ENCODE data around the gene KIF20B. TPM values are rescaled to one million over a fixed set of nuclear protein-coding genes. Genes with fewer than 3 reads are reported as not detected.

KIF20B gene
- total RNA-seq, 1 donor from 2014 or later: 46.7 TPM

- TF ChIP-seq, protein P1, sequence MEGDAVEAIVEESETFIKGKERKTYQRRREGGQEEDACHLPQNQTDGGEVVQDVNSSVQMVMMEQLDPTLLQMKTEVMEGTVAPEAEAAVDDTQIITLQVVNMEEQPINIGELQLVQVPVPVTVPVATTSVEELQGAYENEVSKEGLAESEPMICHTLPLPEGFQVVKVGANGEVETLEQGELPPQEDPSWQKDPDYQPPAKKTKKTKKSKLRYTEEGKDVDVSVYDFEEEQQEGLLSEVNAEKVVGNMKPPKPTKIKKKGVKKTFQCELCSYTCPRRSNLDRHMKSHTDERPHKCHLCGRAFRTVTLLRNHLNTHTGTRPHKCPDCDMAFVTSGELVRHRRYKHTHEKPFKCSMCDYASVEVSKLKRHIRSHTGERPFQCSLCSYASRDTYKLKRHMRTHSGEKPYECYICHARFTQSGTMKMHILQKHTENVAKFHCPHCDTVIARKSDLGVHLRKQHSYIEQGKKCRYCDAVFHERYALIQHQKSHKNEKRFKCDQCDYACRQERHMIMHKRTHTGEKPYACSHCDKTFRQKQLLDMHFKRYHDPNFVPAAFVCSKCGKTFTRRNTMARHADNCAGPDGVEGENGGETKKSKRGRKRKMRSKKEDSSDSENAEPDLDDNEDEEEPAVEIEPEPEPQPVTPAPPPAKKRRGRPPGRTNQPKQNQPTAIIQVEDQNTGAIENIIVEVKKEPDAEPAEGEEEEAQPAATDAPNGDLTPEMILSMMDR (conservative IDR thresholded peaks at IDR 0.05): no peak
- H3K36me3 Mint-ChIP-seq (ENCODE audit: low read depth): no peaks in the 10 kb centered on the region
- H3K27ac Mint-ChIP-seq (ENCODE audit: unreplicated experiment): no peak overlapping the region
- no peak overlapping the region for H3K4me3 Mint-ChIP-seq
- no peaks in the 10 kb centered on the region for H3K9me3 Mint-ChIP-seq
- no peaks in the 10 kb centered on the region for H3K4me1 Mint-ChIP-seq
- peaks cover 7% of the 10 kb centered on the region for H3K27me3 Mint-ChIP-seq (ENCODE audit: low read depth)
- no peak for DNase-seq (ENCODE audit: low read depth, low spot score)
These were observed 107.5 kb downstream of the KIF20B start for GRCh38 chr10:89808842-89809241.

GRCh38 chr10:89809766-89810165, 108.4 kb downstream of the KIF20B start:
- Mint-ChIP-seq H3K36me3 (ENCODE audit: low read depth) (no peaks in the 10 kb centered on the region), H3K4me1 (no peaks in the 10 kb centered on the region), H3K27me3 (ENCODE audit: low read depth) (peaks cover 7% of the 10 kb centered on the region), H3K4me3 (no peak overlapping the region), H3K27ac (ENCODE audit: unreplicated experiment) (no peak overlapping the region), H3K9me3 (no peaks in the 10 kb centered on the region)
- TF ChIP-seq, protein P1 (conservative IDR thresholded peaks at IDR 0.05): no peak
- no peak for DNase-seq (ENCODE audit: low read depth, low spot score)

GRCh38 chr10:89810908-89811525, 109.6 kb downstream of the KIF20B start:
- Mint-ChIP-seq H3K27me3 (ENCODE audit: low read depth) (peaks cover 7% of the 10 kb centered on the region), H3K27ac (ENCODE audit: unreplicated experiment) (no peak overlapping the region), H3K4me1 (no peaks in the 10 kb centered on the region), H3K9me3 (no peaks in the 10 kb centered on the region), H3K36me3 (ENCODE audit: low read depth) (no peaks in the 10 kb centered on the region), H3K4me3 (no peak overlapping the region)
- TF ChIP-seq, protein P1 (conservative IDR thresholded peaks at IDR 0.05): no peak
- DNase-seq (ENCODE audit: low read depth, low spot score): no peak

- TF ChIP-seq, protein P1 (conservative IDR thresholded peaks at IDR 0.05): no peak
- H3K9me3 Mint-ChIP-seq: peaks cover 7% of the 10 kb centered on the region
- no peak overlapping the region for H3K27ac Mint-ChIP-seq (ENCODE audit: unreplicated experiment)
- no peak overlapping the region for H3K4me3 Mint-ChIP-seq
- no peaks in the 10 kb centered on the region for H3K36me3 Mint-ChIP-seq (ENCODE audit: low read depth)
- H3K27me3 Mint-ChIP-seq (ENCODE audit: low read depth): peaks cover 4% of the 10 kb centered on the region
- no peaks in the 10 kb centered on the region for H3K4me1 Mint-ChIP-seq
- DNase-seq (ENCODE audit: low read depth, low spot score): no peak
These were observed 112.2 kb downstream of the KIF20B start for GRCh38 chr10:89813546-89813945.

- Mint-ChIP-seq H3K27me3 (ENCODE audit: low read depth) (peaks cover 4% of the 10 kb centered on the region), H3K27ac (ENCODE audit: unreplicated experiment) (no peak overlapping the region), H3K36me3 (ENCODE audit: low read depth) (peaks cover 1% of the 10 kb centered on the region), H3K4me3 (no peak overlapping the region), H3K4me1 (no peaks in the 10 kb centered on the region), H3K9me3 (peaks cover 8% of the 10 kb centered on the region)
- TF ChIP-seq, protein P1 (conservative IDR thresholded peaks at IDR 0.05): no peak
- DNase-seq (ENCODE audit: low read depth, low spot score): no peak
These were observed 112.9 kb downstream of the KIF20B start for GRCh38 chr10:89814278-89814677.
